ENCODE results near the gene SERPINA1. TPM values are rescaled to one million over a fixed set of nuclear protein-coding genes. Genes with fewer than 3 reads are reported as not detected.
"Not testable (repeated sequence)": the region's sequence is repeated elsewhere in the genome, so short reads cannot be mapped to it uniquely, and the experiment has no call there.

SERPINA1 gene
- total RNA-seq, 4 donors from 2014 or later = 2.8 to 92.4 (median 13.2) TPM

DNA sequence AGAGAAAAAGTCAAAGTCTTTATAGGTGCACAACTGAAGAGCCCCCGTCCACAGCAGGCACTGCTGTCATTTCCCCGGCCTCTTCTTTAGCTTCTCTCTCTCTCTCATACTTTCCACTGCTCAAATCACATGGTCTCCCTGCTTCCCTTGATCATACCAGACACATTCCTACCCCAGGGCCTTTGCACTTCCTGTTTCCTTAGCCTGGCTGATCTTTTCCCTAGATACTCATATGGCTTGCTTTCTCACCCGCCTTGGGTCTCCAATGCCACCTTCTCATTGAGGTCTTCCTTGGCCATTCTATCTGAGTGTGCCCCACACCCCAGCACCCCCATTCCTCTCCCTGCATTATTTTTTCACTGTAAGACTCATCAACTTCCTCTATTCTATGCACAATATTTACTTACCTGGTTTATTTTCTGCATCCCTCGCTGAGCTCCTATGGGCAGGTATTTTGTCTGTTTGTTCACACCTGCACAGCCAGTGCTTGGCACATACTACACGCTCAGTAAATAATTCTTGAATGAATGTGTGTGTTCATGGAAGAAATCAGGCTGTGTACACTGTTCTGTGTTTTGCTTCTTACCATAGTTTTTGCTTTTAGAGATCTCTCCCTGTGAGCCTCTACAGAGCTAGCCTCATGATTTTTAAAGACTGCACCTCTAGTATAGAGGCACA, 31.9 kb downstream of the SERPINA1 start:
- DNase-seq (ENCODE audit: low spot score) (no peak), ATAC-seq (ENCODE audit: low FRiP score) (no peak)
- TF ChIP-seq, protein P1, sequence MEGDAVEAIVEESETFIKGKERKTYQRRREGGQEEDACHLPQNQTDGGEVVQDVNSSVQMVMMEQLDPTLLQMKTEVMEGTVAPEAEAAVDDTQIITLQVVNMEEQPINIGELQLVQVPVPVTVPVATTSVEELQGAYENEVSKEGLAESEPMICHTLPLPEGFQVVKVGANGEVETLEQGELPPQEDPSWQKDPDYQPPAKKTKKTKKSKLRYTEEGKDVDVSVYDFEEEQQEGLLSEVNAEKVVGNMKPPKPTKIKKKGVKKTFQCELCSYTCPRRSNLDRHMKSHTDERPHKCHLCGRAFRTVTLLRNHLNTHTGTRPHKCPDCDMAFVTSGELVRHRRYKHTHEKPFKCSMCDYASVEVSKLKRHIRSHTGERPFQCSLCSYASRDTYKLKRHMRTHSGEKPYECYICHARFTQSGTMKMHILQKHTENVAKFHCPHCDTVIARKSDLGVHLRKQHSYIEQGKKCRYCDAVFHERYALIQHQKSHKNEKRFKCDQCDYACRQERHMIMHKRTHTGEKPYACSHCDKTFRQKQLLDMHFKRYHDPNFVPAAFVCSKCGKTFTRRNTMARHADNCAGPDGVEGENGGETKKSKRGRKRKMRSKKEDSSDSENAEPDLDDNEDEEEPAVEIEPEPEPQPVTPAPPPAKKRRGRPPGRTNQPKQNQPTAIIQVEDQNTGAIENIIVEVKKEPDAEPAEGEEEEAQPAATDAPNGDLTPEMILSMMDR (IDR thresholded peaks at IDR 0.05) = no peak

DNA sequence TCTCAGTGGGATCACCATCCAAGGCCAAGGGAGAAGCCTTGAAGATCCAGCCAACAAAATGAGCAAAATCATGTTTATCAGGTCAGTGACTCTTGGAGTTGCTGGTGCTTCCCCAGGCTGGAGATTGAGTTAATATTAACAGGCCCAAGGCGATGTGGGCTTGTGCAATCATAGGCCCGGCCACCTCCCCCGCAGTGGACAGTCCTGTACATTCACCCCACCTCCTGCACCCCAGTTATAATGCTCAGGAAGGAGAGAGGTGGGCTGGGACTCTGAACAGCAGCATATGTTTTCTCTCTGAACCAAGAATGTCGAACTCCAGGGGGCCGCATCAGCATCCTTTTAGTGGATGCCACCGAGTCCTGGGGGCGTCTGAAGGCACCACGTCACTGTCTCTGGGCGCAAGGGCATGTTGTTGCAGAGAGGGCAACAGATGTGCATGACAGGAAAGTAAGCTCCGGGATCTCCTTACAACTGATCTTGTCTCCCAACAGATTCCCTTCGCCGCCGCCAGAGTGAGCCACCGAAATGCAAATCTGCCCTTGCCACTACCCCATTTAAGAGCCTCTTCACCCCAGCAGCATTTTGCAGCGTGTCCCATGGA, 33.1 kb downstream of the SERPINA1 start:
- DNase-seq (ENCODE audit: low spot score) = no peak
- ATAC-seq (ENCODE audit: low FRiP score) = no peak
- TF ChIP-seq, protein P1 (IDR thresholded peaks at IDR 0.05) = no peak

DNA sequence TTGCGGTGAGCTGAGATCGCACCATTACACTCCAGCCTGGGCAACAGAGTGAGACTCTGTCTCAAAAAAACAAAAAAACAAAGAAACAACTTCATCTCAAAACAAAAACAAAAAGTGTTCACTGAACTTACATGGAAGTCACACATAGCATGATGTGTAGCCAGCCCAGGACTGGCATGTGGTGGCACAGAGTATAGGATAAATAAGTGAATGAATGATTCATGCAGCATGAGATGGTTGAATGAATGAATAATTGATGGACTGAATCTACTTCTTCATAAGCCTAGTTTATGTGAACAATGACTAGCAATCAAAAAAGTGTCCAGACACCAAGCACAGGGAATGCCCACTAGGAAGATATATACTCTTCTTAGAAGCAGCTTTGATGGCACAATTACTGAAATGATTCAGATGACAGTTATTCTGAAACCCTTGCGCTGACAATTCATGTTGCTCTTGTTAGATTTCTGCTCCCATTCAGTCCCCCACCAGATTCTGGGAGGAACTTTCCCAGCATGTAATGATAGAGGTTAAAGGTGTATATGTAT, 33.7 kb downstream of the SERPINA1 start:
- ATAC-seq (ENCODE audit: low FRiP score) (no peak), DNase-seq (ENCODE audit: low spot score) (no peak)
- TF ChIP-seq, protein P1 (IDR thresholded peaks at IDR 0.05) = no peak

DNA sequence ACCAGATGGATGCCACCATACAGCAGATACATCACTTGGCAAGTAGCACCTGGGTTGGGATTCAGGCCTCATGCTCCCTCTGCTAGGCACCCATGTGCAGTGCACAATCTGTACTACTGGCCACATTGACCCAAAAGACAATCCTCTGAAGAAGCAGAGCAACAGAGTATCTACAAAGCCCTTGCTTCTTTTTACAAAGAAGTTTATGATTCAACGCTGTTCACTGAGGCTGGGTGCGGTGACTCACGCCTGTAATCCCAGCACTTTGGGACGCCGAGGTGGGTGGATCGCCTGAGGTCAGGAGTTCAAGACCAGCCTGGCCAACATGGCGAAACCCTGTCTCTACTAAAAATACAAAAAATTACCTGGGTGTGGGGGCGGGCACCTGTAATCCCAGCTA, 34.2 kb downstream of the SERPINA1 start:
- DNase-seq (ENCODE audit: low spot score); ATAC-seq (ENCODE audit: low FRiP score): not testable (repeated sequence)

DNA sequence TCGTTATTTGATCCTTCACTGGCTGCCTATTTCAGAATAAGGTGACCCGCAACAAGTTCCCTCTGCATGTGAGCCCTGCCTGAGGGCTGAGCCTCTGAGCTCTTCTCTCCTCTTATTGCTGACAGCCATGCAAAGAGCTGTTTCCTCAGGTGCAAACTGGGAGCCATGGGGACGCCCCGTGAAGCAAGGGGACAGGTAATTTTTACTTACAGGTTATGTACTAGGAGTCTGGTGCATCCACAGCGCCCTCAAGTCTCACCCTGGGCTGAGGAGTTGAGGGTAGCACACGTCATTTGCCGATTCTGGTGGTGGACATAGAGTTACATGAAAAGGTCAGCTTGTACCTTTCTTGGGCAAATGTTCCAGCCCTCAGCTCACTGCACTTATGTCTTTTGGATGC, 39.1 kb downstream of the SERPINA1 start:
- DNase-seq (ENCODE audit: low spot score) (no peak), ATAC-seq (ENCODE audit: low FRiP score) (no peak)
- TF ChIP-seq, protein P1 (IDR thresholded peaks at IDR 0.05) = no peak

DNA sequence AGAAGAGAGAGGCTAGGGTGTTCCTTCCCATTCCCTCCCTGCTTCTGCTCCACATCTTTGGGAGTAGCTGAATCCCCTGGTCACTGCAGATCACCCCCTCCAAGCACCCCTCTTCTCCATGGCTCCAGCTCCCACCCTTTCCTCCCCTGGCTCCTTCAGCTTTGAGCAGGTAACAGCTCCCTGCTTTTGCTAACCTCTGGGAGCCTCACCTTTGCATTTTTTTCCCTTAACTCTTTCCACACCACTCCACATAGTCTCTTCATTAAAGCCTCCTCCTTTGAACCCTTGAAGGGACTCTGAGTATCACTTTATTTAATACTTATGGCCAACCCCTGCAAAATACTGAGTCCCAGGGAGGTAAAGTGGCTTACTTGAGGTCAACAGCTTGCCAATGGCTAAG, 39.6 kb downstream of the SERPINA1 start:
- no peak for ATAC-seq (ENCODE audit: low FRiP score)
- TF ChIP-seq, protein P1 (IDR thresholded peaks at IDR 0.05) = no peak
- no peak for DNase-seq (ENCODE audit: low spot score)

DNA sequence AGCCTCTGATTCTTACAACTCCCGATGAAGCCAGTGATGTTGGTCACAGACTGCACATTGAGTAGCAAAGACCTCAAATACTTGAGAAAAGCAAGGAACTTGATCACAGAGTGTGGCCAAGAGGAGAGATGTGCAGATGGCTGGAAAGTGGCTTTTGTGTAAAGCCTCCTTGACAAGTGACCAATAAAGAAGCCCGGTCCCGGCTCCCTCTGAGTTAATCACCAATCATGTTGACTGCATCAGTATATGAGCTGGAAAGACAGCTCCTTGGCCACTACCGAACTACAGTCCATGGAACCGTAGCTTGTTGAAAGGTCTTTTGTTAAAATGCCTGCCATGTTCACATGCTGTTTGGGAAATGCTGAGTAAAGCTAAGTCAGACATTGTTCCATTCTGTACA, 41.6 kb downstream of the SERPINA1 start:
- DNase-seq (ENCODE audit: low spot score) (no peak), ATAC-seq (ENCODE audit: low FRiP score) (no peak)
- TF ChIP-seq, protein P1 (IDR thresholded peaks at IDR 0.05) = no peak

DNA sequence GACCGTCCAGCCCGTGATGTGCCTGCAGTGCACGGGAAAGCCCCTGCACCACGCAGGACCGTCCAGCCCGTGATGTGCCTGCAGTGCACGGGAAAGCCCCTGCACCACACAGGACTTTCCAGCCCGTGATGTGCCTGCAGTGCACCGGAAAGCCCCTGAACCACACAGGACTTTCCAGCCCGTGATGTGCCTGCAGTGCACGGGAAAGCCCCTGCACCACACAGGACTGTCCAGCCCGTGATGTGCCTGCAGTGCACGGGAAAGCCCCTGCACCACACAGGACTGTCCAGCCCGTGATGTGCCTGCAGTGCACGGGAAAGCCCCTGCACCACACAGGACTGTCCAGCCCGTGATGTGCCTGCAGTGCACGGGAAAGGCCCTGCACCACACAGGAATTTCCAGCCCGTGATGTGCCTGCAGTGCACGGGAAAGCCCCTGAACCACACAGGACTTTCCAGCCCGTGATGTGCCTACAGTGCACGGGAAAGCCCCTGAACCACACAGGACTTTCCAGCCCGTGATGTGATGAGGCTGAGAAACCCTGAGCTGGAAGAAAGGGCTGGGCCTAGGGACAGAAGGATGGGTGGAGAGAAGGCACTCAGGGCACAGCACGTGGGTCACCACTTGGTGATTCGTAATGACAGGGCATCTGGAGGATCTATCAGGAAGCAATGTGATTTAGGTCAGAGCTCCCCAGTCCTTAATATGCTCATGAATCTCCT, 42.2 kb downstream of the SERPINA1 start:
- DNase-seq (ENCODE audit: low spot score); ATAC-seq (ENCODE audit: low FRiP score): not testable (repeated sequence)

Measured in omental fat pad (tissue), 4 donors.